ENCODE data around the gene ABCD3.
"Not testable (repeated sequence)": the region's sequence is repeated elsewhere in the genome, so short reads cannot be mapped to it uniquely, and the experiment has no call there.

The ABCD3 gene

GRCh38 chr1:94552071-94552586 lies 133.9 kb downstream of the ABCD3 start:
- no peak for DNase-seq

GRCh38 chr1:94553323-94553730 lies 135.1 kb downstream of the ABCD3 start:
- no peak for DNase-seq

GRCh38 chr1:94553931-94554330 lies 135.7 kb downstream of the ABCD3 start:
- no peak for DNase-seq

- DNase-seq = no peak
Measured at GRCh38 chr1:94554580-94554979, 136.4 kb downstream of the ABCD3 start.

GRCh38 chr1:94555091-94555490 lies 136.9 kb downstream of the ABCD3 start:
- no peak for DNase-seq

GRCh38 chr1:94559921-94560320 lies 141.7 kb downstream of the ABCD3 start:
- no peak for DNase-seq

- DNase-seq = no peak
Measured at GRCh38 chr1:94560333-94560732, 142.1 kb downstream of the ABCD3 start.

- DNase-seq = no peak
Measured at GRCh38 chr1:94562519-94563260, 144.5 kb downstream of the ABCD3 start.

- no peak for DNase-seq
Measured at GRCh38 chr1:94565901-94566300, 147.7 kb downstream of the ABCD3 start.

GRCh38 chr1:94566436-94566835 lies 148.2 kb downstream of the ABCD3 start:
- not testable (repeated sequence) for DNase-seq

- DNase-seq = not testable (repeated sequence)
Measured at GRCh38 chr1:94567975-94568607, 149.9 kb downstream of the ABCD3 start.

Measured in DMS79 (cell line).